ENCODE results near the gene AGXT.
A peak's percentile ranks its signal among the peaks of the same experiment; 100 is the strongest.

Gene AGXT

GRCh38 chr2:240916571-240917008 is 48.0 kb downstream of the AGXT start:
- DNase-seq, result peak; percentile 55

DNA sequence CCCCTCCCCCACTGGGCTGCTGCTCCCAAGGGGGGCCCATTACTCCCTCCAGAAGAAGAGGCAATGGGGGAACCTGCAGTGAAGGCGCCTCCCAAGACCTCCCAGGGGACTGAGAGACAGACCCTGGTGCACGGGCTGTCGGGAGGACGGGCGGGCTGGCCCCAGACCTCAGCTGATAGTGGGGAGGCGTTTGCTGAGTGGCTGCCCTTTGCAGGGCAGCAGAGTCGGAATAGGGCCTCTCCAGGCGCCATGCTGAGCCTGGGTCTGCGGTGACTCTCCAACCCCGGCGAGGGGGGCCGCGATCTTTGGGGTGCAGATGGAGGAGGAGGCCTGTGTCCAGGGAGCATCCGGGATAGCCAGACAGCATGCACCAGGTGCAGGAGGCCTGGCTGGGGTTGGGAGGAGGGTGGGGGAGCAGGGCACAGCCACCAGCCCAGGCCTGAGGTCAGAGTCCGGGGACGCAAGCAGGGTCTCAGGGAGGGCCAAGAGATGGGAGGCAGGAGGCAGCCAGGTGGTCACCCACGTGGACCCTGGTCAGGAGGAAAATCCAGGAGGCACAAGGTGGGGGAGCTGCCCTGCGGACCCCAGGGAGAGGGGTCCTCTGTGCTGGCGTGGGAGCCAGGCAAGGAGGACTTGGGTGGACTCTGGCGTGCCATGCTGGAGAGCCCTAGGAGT is 48.5 kb downstream of the AGXT start:
- DNase-seq, result no peak

DNA sequence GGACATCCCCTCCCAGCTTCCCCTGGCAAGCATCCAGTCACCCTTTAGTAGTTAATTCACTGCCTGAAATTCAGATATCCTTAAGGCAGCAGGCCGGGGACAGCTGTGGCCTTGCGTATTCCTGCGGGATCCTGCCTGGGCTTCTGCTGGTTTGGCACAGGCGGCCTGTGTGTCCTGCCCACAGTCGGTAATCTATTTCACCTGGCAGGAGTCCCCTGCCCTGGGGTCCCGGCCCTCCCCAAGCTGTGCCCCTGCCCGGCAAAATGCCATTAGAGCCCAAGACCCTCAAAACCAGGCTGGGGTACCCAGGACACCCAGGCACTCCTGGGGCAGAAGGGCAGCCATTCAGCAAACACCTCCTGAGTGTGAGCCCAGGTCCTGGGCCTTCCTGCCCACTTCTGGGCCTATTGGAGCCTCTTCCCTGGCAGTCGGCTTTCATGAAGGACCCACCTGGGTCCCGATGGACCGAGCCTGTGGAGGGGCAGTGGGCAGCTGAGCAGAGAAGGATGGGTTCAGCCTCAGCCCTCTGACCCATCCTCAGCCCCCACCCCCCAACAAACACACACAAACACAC is 49.1 kb downstream of the AGXT start:
- DNase-seq, result no peak

GRCh38 chr2:240918258-240919091 is 49.9 kb downstream of the AGXT start:
- no peak for DNase-seq

DNA sequence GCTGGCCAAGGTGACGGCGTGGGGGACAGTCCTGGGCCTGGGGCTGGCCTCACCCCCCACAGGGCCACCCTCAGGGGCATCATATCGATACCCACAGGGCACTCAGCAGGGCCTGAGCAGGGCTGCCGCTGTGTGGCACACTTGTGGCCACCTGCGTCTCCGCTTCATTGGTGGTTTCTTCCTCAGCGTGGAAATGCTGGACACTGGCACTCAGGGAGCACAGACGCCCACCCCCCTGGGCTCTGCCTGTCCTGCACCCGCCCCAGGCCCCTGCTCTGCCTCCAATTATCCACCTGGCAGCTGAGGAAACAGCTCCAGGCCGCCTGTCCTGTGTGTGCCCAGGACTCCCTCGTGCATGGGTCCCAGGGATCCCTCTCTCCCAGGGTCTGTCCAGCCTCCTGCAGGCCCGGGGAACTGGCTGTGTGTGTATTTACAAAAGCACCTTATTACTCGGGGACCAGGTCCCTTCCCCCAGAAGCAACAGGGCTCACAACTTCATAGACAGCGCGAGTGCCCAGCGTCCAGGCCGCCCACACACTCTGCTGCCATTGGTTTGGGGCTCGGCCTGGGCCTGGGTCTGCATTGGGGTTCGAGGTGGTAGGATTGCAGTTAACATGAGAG is 50.6 kb downstream of the AGXT start:
- DNase-seq, result no peak

GRCh38 chr2:240919786-240920782 is 51.5 kb downstream of the AGXT start:
- no peak for DNase-seq

GRCh38 chr2:240920783-240921231 is 52.2 kb downstream of the AGXT start:
- DNase-seq, result no peak

DNA sequence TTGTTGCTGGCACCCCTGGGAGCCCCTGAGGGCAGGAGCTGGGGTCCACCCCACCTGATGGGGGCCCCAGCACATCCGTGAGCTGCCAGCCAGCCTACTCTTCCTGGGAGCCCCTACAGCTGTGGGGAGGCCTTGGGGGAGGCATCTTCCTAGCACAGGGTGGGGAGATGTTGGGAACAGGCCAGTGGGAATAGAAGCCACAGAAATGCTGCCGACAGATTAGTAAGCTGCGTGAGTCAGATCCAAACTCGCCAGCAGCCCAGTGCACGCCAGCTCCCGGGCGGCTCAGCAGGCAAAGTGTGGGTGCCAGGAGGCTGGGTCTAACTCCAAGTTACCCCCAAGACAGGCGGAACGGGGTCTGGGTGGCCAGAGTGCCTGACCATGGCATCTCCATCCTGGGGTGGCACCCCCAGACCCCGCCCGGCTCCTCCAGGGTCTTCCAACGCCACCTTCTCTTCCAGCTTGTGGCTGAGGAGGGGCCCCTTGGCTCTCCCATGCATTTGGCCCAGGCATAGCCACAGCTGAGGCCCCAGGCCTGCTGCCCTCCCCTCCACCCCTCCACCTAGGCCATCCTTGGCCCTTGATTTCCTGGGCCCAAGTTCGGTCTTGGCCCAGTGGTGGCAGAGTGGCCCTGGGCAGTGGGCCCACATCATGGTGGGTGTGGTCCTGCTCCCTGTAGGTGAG is 52.8 kb downstream of the AGXT start:
- DNase-seq, result no peak

DNA sequence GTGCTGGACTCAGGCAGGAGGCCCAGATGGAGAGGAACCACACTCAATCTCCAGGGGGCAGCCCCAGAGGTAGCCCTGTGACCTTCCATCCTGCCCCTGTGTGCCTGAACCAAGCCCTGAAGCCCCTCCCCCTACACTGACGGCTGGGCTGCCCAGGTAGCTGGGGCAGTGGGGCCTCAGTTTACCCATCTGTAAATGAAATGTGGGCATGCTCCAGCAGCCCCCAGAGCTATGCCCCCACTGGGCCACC is 53.3 kb downstream of the AGXT start:
- DNase-seq, result no peak

DNA sequence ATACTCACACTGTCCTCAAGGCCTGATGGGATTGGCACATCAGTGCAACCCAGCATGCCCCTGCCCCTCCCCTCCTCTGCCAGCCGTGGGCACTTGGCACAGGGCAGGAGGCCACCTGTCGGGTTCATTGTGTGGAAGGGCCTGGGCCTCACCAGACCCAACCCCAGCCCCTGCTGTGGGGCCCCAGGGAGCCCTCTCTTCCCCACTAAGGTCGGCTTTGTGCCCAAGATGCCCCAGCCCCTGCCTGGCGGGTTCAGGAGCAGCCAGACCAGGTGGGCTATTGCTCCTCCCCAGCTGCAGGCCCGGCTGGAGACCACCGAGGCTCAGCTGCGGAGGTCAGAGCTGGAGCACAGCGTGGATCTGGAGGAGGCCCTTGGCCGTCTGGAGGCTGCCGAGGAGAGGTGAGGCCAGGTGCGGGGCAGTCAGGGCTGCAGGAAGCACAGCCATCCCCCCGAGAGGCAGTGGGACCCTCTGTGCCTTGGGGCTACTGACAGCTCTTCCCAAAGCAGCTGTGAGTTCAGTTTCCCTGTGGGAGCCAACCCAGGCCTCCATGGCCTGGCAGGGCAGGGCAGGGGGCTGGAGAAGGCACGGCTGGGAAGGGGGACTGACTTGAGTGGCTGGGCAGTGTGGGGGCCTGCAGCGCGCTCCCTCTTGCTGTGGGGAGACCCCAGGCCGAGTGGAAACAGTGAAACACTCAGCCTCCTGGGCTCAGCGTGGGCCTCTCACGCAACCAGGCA is 53.8 kb downstream of the AGXT start:
- DNase-seq, result no peak

- no peak for DNase-seq
Observed at GRCh38 chr2:240922982-240923537, 54.4 kb downstream of the AGXT start.

- no peak for DNase-seq
Observed at GRCh38 chr2:240925191-240925567, 56.6 kb downstream of the AGXT start.

GRCh38 chr2:240925568-240926515 is 57.2 kb downstream of the AGXT start:
- DNase-seq, result no peak

DNA sequence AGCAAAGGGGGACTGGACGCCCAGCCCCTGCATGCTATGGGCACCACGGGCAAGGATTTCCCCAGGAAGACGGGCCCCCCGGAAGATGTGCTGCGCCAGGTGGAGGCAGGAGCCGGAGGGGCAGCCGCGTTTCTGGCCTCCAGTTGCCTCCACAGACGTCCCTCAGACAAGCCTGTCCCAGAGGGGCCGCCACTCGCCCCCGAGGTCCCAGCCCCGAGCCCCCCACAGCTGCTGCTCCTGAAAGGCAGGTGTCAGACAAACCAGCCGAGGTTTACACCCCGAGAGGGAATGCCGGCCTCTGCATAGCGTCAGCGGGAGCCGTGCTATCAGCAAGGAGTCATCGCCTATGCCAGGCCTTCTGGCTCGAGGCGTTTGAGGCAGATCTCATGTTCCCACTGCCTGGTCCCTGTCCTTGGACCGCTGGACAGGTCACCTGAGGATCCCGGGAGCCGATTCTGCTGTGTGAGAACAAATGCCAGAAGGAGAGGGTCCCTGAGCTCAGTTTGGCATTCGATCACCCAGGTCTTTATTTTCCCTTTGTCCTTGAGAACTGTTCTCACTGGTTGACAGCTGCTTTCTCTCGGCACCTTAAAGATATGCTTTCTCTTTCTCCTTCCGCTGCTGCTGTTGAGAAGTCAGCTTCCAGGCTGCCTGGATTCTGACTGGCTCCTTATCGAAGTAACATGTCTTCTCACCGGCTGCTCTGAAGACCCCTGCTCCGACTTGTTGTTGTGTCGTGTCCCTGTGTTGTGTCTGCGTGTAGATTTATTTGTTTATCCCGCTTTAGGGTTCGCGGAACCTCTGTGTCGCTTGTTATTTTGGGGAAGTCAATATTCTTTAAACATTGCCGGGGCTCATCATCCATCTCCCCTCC is 58.1 kb downstream of the AGXT start:
- no peak for DNase-seq

- DNase-seq, result no peak
Observed at GRCh38 chr2:240927390-240927781, 58.8 kb downstream of the AGXT start.

DNA sequence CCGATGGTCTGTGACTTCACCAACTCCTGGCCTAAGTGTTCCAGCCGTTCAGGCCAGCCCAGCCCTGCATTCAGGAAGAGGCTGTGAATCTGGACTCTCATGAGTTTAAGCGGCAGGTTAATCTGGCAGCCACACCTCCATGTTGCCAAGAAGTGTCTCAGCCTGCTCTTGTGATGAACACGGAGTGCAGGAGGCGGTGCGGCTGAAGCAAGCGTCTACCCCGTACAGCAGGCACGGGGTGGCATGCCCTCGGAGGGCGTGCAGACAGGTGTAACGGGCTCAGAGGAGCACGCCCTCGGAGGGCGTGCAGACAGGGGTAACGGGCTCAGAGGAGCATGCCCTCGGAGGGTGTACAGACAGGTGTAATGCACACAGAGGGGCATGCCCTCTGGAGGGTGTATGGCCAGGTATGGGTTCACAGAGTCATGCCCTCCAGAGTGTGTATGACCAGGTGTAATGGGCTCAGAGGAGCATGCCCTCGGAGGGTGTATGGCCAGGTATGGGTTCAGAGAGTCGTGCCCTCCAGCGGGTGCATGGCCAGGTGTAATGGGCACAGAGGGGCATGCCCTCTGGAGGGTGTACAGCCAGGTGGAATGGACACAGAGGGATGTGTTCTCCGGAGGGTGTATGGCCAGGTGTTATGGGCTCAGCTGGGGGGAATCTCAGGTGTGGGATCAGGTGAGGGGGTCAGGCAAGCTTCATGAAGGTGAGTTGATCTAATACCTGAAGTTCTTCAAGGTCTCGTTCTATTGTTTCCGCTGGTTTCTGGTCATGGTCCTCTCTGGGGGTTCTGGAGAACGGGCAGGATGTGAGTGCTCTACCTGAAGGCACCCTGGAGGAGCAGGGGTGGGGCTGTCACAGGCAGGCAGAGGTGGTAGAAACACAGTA is 60.1 kb downstream of the AGXT start:
- no peak for DNase-seq

DNA sequence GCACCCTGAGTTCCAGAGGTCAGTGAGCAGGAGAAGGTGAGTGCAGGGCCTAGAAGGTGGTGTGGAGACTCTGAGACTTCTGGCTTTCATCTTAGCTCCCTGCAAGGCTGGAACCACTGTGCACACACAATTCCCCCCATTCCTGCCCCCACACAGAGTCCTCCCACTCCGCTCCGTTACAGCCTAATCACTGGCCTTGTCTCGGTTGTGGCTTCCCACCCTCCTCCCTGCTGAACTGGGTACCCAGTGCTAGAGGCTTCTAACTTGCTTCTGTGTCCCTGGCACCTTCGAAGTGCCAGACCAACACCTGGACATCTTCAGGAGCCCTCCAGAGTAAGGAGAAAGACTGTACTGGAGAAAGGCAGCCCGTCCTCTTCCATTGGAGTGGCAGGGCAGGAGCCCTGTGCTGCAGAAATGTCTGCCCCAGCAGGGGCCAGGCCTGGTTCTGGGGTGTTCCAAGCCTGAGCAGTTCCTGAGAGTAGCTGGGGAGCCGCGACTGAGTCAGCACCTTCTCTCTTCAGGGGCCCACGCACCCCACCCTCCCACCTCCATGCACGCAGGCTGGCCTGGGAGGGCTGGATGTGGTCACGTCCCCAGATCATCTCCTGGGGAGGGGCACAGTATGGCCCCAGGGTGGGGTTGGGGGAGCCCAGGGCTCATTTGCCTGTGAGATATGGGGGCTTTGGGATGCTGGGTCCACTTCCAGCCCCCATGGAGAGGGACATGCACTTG is 60.9 kb downstream of the AGXT start:
- no peak for DNase-seq
